IMR-90 (cell line): Measurements from ENCODE around the gene VPS13A. TPM values are rescaled to one million over a fixed set of nuclear protein-coding genes. Genes with fewer than 3 reads are reported as not detected.

ENCODE experiments used
- ATAC-seq: fragments of 200-7000 bp; cut with Tn5 transposase; 2 replicates; pipeline ENCODE4 v1.9.1; 2020; ENCODE audit warnings: low read depth, mild to moderate bottlenecking, moderate library complexity
- BruUV-seq: library from RNA; stranded (reverse); fragments of 400-500 nt; replicated peaks from 2 replicates; lab custom pipeline; 2021; lab: Mats Ljungman, UMichigan
- CTCF ChIA-PET: fragments of 300-600 bp; formaldehyde crosslinking; extraction: SDS; loops from one replicate; lab custom pipeline; 2021; ENCODE audit warnings: antibody characterized with exemption; lab: Yijun Ruan, JAX
- POLR2A ChIA-PET: fragments of 300-600 bp; sonication (Branson Sonifier 250); formaldehyde crosslinking; loops from one replicate; lab custom pipeline; 2022; ENCODE audit warnings: antibody characterized with exemption; ENCODE audit not compliant: unreplicated experiment; lab: Charles Lee
- DNase-seq: peaks from one replicate; pipeline ENCODE4 v3.0.0; 2013
- H2AFZ ChIP-seq: replicated peaks from 2 replicates; pipeline ENCODE3; 2013; ENCODE audit warnings: low read length, mild to moderate bottlenecking; ENCODE audit not compliant: poor library complexity
- H2AK5ac ChIP-seq: 2 replicates; pipeline ENCODE4 v1.6.1; 2013; ENCODE audit warnings: low read depth, low read length, inconsistent platforms
- H2AK9ac ChIP-seq: replicated peaks from 2 replicates; pipeline ENCODE3; 2013; ENCODE audit warnings: mild to moderate bottlenecking, low read depth, low read length, moderate library complexity; ENCODE audit not compliant: poor library complexity
- H2BK120ac ChIP-seq: 2 replicates; pipeline ENCODE4 v1.6.1; 2013; ENCODE audit warnings: low read depth, low read length, inconsistent platforms
- H2BK15ac ChIP-seq: 3 replicates; pipeline ENCODE4 v1.6.1; 2013; ENCODE audit warnings: low read depth, low read length, inconsistent platforms
- H2BK20ac ChIP-seq: 2 replicates; pipeline ENCODE4 v1.6.1; 2013; ENCODE audit warnings: low read depth, mild to moderate bottlenecking, inconsistent platforms, low read length, moderate library complexity
- H2BK5ac ChIP-seq: 2 replicates; pipeline ENCODE4 v1.6.1; 2013; ENCODE audit warnings: mild to moderate bottlenecking, low read depth, low read length, inconsistent platforms; ENCODE audit not compliant: poor library complexity, severe bottlenecking
- H3K14ac ChIP-seq: replicated peaks from 2 replicates; pipeline ENCODE4 v1.6.1; 2013; ENCODE audit warnings: low read depth, low read length, inconsistent platforms
- H3K18ac ChIP-seq: 2 replicates; pipeline ENCODE4 v1.6.1; 2013; ENCODE audit warnings: low read depth, low read length, control low read depth
- H3K23ac ChIP-seq: 2 replicates; pipeline ENCODE4 v1.6.1; 2013; ENCODE audit warnings: low read depth, low read length, inconsistent platforms
- H3K27ac ChIP-seq: 2 replicates; pipeline ENCODE4 v1.5.1; 2013; ENCODE audit warnings: mild to moderate bottlenecking, control low read depth, low read length; ENCODE audit not compliant: insufficient read depth
- H3K27me3 ChIP-seq: 2 replicates; pipeline ENCODE4 v1.6.1; 2013; ENCODE audit warnings: low read length; ENCODE audit not compliant: control insufficient read depth, insufficient read depth
- H3K36me3 ChIP-seq: 2 replicates; pipeline ENCODE4 v1.6.1; 2013; ENCODE audit warnings: low read length, mixed read lengths; ENCODE audit not compliant: control insufficient read depth, insufficient read depth
- H3K4ac ChIP-seq: 2 replicates; pipeline ENCODE4 v1.6.1; 2013; ENCODE audit warnings: low read depth, low read length, inconsistent platforms
- H3K4me1 ChIP-seq: 2 replicates; pipeline ENCODE4 v1.6.1; 2013; ENCODE audit warnings: low read length, mixed read lengths; ENCODE audit not compliant: control insufficient read depth, insufficient read depth
- H3K4me2 ChIP-seq: 2 replicates; pipeline ENCODE4 v1.6.1; 2013; ENCODE audit warnings: low read depth, mild to moderate bottlenecking, control low read depth, low read length, moderate library complexity
- H3K4me3 ChIP-seq: 2 replicates; pipeline ENCODE4 v1.5.1; 2013; ENCODE audit warnings: low read depth, mild to moderate bottlenecking, control low read depth, low read length, moderate library complexity; ENCODE audit not compliant: insufficient read depth
- H3K56ac ChIP-seq: 2 replicates; pipeline ENCODE4 v1.6.1; 2013; ENCODE audit warnings: low read length, inconsistent platforms; ENCODE audit not compliant: insufficient read depth; ENCODE audit errors: extremely low read depth
- H3K79me1 ChIP-seq, 2 experiments: 2 replicates each; pipeline ENCODE4 v1.6.1; 2013; ENCODE audit warnings: low read length in 2 of 2, inconsistent platforms in 1 of 2, low read depth in 1 of 2
- H3K9ac ChIP-seq: 2 replicates; pipeline ENCODE4 v1.6.1; 2013; ENCODE audit warnings: low read depth, low read length, control low read depth
- H3K9me1 ChIP-seq: 2 replicates; pipeline ENCODE4 v1.6.1; 2013; ENCODE audit warnings: low read length, inconsistent platforms; ENCODE audit not compliant: insufficient read depth
- H3K9me3 ChIP-seq: 2 replicates; pipeline ENCODE4 v1.6.1; 2013; ENCODE audit warnings: low read length; ENCODE audit not compliant: control insufficient read depth, insufficient read depth
- H4K20me1 ChIP-seq: 2 replicates; pipeline ENCODE4 v1.6.1; 2013; ENCODE audit warnings: low read length, inconsistent platforms; ENCODE audit not compliant: insufficient read depth
- H4K5ac ChIP-seq: 2 replicates; pipeline ENCODE4 v1.6.1; 2013; ENCODE audit warnings: mild to moderate bottlenecking, low read depth, low read length, control low read depth
- H4K8ac ChIP-seq, 2 experiments: 2 replicates each; pipeline ENCODE4 v1.6.1; 2013; ENCODE audit warnings: low read depth in 2 of 2, low read length in 2 of 2, control low read depth in 1 of 2, inconsistent platforms in 1 of 2
- H4K91ac ChIP-seq: 2 replicates; pipeline ENCODE4 v1.6.1; 2013; ENCODE audit warnings: low read depth, low read length, inconsistent platforms; ENCODE audit not compliant: insufficient read depth
- BHLHE40 ChIP-seq: fragments of 150-350 bp; IDR thresholded peaks from 2 replicates; pipeline ENCODE4 v1.6.1; 2016; ENCODE audit warnings: mild to moderate bottlenecking, low read depth, low read length
- CEBPB ChIP-seq: IDR thresholded peaks from 2 replicates; pipeline ENCODE4 v1.6.1; 2012; ENCODE audit warnings: low read depth, low read length, improper control_type of control experiment
- CHD1 ChIP-seq: IDR thresholded peaks from 2 replicates; pipeline ENCODE4 v1.6.1; 2012; ENCODE audit warnings: low read depth, low read length, improper control_type of control experiment
- FOS ChIP-seq: fragments of 150-350 bp; IDR thresholded peaks from 2 replicates; pipeline ENCODE4 v1.6.1; 2016; ENCODE audit warnings: low read depth, low read length
- MAFK ChIP-seq: IDR thresholded peaks from 2 replicates; pipeline ENCODE4 v1.6.1; 2012; ENCODE audit warnings: low read depth, low read length, improper control_type of control experiment
- MAZ ChIP-seq: IDR thresholded peaks from 2 replicates; pipeline ENCODE4 v1.6.1; 2012; ENCODE audit warnings: low read depth, mild to moderate bottlenecking, low read length, improper control_type of control experiment, moderate library complexity, borderline replicate concordance
- MXI1 ChIP-seq: IDR thresholded peaks from 2 replicates; pipeline ENCODE4 v1.6.1; 2012; ENCODE audit warnings: low read depth, mild to moderate bottlenecking, low read length, moderate library complexity, borderline replicate concordance
- NFE2L2 ChIP-seq: fragments of 150-350 bp; IDR thresholded peaks from 2 replicates; pipeline ENCODE4 v1.6.1; 2016; ENCODE audit warnings: low read depth, mild to moderate bottlenecking, low read length
- POLR2A ChIP-seq: IDR thresholded peaks from 2 replicates; pipeline ENCODE4 v1.6.1; 2012; ENCODE audit warnings: mild to moderate bottlenecking, low read depth, low read length
- RAD21 ChIP-seq: IDR thresholded peaks from 2 replicates; pipeline ENCODE4 v1.6.1; 2012; ENCODE audit warnings: low read length, improper control_type of control experiment
- RCOR1 ChIP-seq: IDR thresholded peaks from 2 replicates; pipeline ENCODE4 v1.6.1; 2012; ENCODE audit warnings: mild to moderate bottlenecking, low read length, improper control_type of control experiment; ENCODE audit not compliant: insufficient replicate concordance
- RFX5 ChIP-seq: IDR thresholded peaks from 2 replicates; pipeline ENCODE4 v1.8.0; 2012; ENCODE audit warnings: low read depth, mild to moderate bottlenecking, low read length, moderate library complexity
- SMC3 ChIP-seq: fragments of 150-350 bp; IDR thresholded peaks from 2 replicates; pipeline ENCODE4 v1.6.1; 2016; ENCODE audit warnings: low read depth, mild to moderate bottlenecking, antibody characterized with exemption, low read length, moderate library complexity
- WGBS, 2 experiments: methylation state at CpG; one replicate each; pipeline versions ENCODE4 v1.1.5 to v1.1.7; 2013; ENCODE audit warnings: missing lambda C conversion rate in 2 of 2; ENCODE audit not compliant: insufficient read length in 1 of 2; ENCODE audit errors: extremely low coverage in 2 of 2; 5-methylcytosine and 5-hydroxymethylcytosine counted together
- dilution Hi-C: fragments of 300-500 bp; cut with HindIII; formaldehyde crosslinking; loops from one replicate; pipeline ENCODE4 v1.14.3; 2018; ENCODE audit warnings: low sequenced_read_pairs; ENCODE audit not compliant: unreplicated experiment
- in situ Hi-C: fragments of 300-500 bp; cut with MboI; formaldehyde crosslinking; loops from 3 replicates; pipeline ENCODE4 v1.14.3; 2019; ENCODE audit warnings: low sequenced_read_pairs, inconsistent platforms, mixed read lengths
- intact Hi-C: fragments of 100-400 bp; cut with micrococcal nuclease; formaldehyde crosslinking; loops from 2 replicates; pipeline ENCODE4 v1.10.0; 2022
- polyA plus RNA-seq, 3 experiments: library from polyadenylated mRNA; depleted of rRNA; stranded (reverse); fragments of >200 nt; gene quantifications; 2 replicates each; pipeline ENCODE4 v1.2.3, GENCODE V29; 2012; ENCODE audit warnings: low replicate concordance in 1 of 3
- total RNA-seq: library from RNA; depleted of rRNA; stranded (reverse); fragments of >200 nt; gene quantifications from 2 replicates; pipeline ENCODE4 v1.2.3, GENCODE V29; 2012
- TF ChIP-seq, protein P1 (sequence below): conservative IDR thresholded peaks from 2 replicates; pipeline ENCODE4 v1.5.1; 2012; ENCODE audit warnings: mild to moderate bottlenecking, low read depth, low read length, improper control_type of control experiment
- TF ChIP-seq, protein P2 (sequence below): fragments of 150-350 bp; IDR thresholded peaks from 2 replicates; pipeline ENCODE4 v1.6.1; 2016; ENCODE audit warnings: low read depth, mild to moderate bottlenecking, low read length, moderate library complexity, borderline replicate concordance
- TF ChIP-seq, protein P3 (sequence below): fragments of 150-350 bp; IDR thresholded peaks from 2 replicates; pipeline ENCODE4 v1.6.1; 2017; ENCODE audit warnings: mild to moderate bottlenecking, antibody characterized with exemption, low read length, low read depth

VPS13A gene
- total and polyA plus RNA-seq, 2 of the 4 experiments (the other 2 are of a cell fraction): 10.4 to 26.5 TPM

DNA sequence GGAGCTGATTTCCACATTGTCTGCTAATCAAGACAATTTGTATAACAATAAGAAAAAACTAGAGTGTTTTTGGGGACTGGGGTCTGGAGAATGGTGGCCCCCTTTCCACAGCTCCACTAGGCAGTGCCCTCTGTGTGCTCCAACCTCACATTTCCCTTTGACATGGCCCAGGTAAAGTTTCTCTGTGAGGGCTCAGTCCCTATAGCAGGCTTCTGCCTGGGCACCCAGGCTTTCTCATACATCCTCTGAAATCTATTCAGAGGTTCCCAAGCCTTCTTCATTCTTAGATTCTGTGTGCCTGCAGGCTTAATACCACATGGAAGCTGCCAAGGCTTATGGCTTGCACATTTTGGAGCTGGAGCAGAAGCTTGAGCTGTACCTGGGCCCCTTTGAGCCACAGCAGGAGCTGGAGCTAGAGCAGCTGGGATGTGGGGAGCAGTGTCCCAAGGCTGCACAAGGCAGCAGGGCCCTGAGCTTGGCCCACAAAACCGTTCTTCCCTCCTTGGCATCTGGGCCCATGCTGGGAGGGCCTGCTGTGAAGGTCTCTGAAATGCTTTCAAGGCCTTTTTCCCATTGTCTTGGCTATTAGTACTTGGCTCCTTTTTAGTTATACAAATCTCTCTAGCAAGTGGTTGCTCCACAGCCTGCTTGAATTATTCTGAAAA lies 49.1 kb upstream of the VPS13A start:
- Histone ChIP-seq H4K8ac (no peak overlapping the region), H3K27me3 (no peaks in the 10 kb centered on the region; the same call in 1 of the 2 replicates), H3K9ac (no peak overlapping the region), H3K4me2 (no peak overlapping the region), H3K9me3 (0 out of 2 replicates have a peak, but pooled peaks cover 2% of the 10 kb centered on the region), H3K14ac (no peak overlapping the region), H3K27ac (no peak overlapping the region), H2AK5ac (no peak overlapping the region), H4K20me1 (no peaks in the 10 kb centered on the region), H2BK120ac (no peak overlapping the region), H2BK5ac (no peak overlapping the region), H3K56ac (no peak overlapping the region), H2AK9ac (no peak overlapping the region), H3K4me3 (no peak overlapping the region), H3K9me1 (no peaks in the 10 kb centered on the region), H3K79me1 (no peaks in the 10 kb centered on the region), H3K23ac (no peak overlapping the region), H4K91ac (no peak overlapping the region), H4K5ac (no peak overlapping the region), H2AFZ (no peak overlapping the region), H2BK20ac (no peak overlapping the region), H3K18ac (no peak overlapping the region), H2BK15ac (no peak overlapping the region), H3K4ac (no peak overlapping the region), H3K36me3 (no peaks in the 10 kb centered on the region), H3K4me1 (no peaks in the 10 kb centered on the region)
- DNase-seq (no peak), ATAC-seq (no peak)
- intact Hi-C loops: no loop called here
- in situ Hi-C loops: no loop called here
- POLR2A ChIA-PET: no interaction called here
- BruUV-seq: no TSS peak
- WGBS, 2 experiments: no CpG with 5 or more reads among the region's 1 CpG
- dilution Hi-C loops: no loop called here
- TF ChIP-seq MXI1: no peak
- no peak for TF ChIP-seq NFE2L2
- no peak for TF ChIP-seq MAZ
- TF ChIP-seq FOS: no peak
- no peak for TF ChIP-seq RFX5
- TF ChIP-seq MAFK: no peak
- no peak for TF ChIP-seq SMC3
- TF ChIP-seq, protein P1, sequence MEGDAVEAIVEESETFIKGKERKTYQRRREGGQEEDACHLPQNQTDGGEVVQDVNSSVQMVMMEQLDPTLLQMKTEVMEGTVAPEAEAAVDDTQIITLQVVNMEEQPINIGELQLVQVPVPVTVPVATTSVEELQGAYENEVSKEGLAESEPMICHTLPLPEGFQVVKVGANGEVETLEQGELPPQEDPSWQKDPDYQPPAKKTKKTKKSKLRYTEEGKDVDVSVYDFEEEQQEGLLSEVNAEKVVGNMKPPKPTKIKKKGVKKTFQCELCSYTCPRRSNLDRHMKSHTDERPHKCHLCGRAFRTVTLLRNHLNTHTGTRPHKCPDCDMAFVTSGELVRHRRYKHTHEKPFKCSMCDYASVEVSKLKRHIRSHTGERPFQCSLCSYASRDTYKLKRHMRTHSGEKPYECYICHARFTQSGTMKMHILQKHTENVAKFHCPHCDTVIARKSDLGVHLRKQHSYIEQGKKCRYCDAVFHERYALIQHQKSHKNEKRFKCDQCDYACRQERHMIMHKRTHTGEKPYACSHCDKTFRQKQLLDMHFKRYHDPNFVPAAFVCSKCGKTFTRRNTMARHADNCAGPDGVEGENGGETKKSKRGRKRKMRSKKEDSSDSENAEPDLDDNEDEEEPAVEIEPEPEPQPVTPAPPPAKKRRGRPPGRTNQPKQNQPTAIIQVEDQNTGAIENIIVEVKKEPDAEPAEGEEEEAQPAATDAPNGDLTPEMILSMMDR: no peak
- TF ChIP-seq, protein P2, sequence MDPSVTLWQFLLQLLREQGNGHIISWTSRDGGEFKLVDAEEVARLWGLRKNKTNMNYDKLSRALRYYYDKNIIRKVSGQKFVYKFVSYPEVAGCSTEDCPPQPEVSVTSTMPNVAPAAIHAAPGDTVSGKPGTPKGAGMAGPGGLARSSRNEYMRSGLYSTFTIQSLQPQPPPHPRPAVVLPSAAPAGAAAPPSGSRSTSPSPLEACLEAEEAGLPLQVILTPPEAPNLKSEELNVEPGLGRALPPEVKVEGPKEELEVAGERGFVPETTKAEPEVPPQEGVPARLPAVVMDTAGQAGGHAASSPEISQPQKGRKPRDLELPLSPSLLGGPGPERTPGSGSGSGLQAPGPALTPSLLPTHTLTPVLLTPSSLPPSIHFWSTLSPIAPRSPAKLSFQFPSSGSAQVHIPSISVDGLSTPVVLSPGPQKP: no peak
- TF ChIP-seq RCOR1: no peak
- TF ChIP-seq, protein P3, sequence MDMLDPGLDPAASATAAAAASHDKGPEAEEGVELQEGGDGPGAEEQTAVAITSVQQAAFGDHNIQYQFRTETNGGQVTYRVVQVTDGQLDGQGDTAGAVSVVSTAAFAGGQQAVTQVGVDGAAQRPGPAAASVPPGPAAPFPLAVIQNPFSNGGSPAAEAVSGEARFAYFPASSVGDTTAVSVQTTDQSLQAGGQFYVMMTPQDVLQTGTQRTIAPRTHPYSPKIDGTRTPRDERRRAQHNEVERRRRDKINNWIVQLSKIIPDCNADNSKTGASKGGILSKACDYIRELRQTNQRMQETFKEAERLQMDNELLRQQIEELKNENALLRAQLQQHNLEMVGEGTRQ: no peak
- no peak for TF ChIP-seq RAD21
- TF ChIP-seq POLR2A: no peak
- no peak for TF ChIP-seq CEBPB
- no peak for TF ChIP-seq CHD1
- no peak for TF ChIP-seq BHLHE40
- CTCF ChIA-PET: no interaction called here
